ENCODE measurements around the gene SGMS1.
"Not testable (repeated sequence)": the region's sequence is repeated elsewhere in the genome, so short reads cannot be mapped to it uniquely, and the experiment has no call there.

SGMS1 gene

GRCh38 chr10:50461123-50461522 lies 162.6 kb downstream of the SGMS1 start:
- H3K27me3 ChIP-seq (ENCODE audit: insufficient read depth, low read depth): no peaks in the 10 kb centered on the region
- peaks cover 5% of the 10 kb centered on the region for H3K4me1 ChIP-seq (ENCODE audit: low read depth, poor library complexity, severe bottlenecking)
- no peak overlapping the region for H3K4me3 ChIP-seq (IDR thresholded peaks at IDR 0.05; ENCODE audit: insufficient read depth, low read depth, low read length)
- H3K36me3 ChIP-seq (ENCODE audit: insufficient read depth): no peaks in the 10 kb centered on the region
- no peaks in the 10 kb centered on the region for H4K20me1 ChIP-seq (ENCODE audit: insufficient read depth)
- no peak overlapping the region for H3K4me2 ChIP-seq
- H3K27ac ChIP-seq: no peak overlapping the region
- H3K79me2 ChIP-seq (ENCODE audit: insufficient read depth, low read depth): no peaks in the 10 kb centered on the region
- TF ChIP-seq CTCF (conservative IDR thresholded peaks at IDR 0.05; ENCODE audit: low read depth, low read length): no peak
- H2AFZ ChIP-seq (ENCODE audit: low read depth): no peak overlapping the region
- no peak overlapping the region for H3K9ac ChIP-seq

- H4K20me1 ChIP-seq (ENCODE audit: insufficient read depth): no peaks in the 10 kb centered on the region
- H3K4me1 ChIP-seq (ENCODE audit: low read depth, poor library complexity, severe bottlenecking): no peaks in the 10 kb centered on the region
- H2AFZ ChIP-seq (ENCODE audit: low read depth): no peak overlapping the region
- no peak overlapping the region for H3K9ac ChIP-seq
- no peaks in the 10 kb centered on the region for H3K79me2 ChIP-seq (ENCODE audit: insufficient read depth, low read depth)
- no peaks in the 10 kb centered on the region for H3K36me3 ChIP-seq (ENCODE audit: insufficient read depth)
- no peaks in the 10 kb centered on the region for H3K27me3 ChIP-seq (ENCODE audit: insufficient read depth, low read depth)
- no peak overlapping the region for H3K4me2 ChIP-seq
- no peak for TF ChIP-seq CTCF (conservative IDR thresholded peaks at IDR 0.05; ENCODE audit: low read depth, low read length)
- H3K27ac ChIP-seq: no peak overlapping the region
- H3K4me3 ChIP-seq (IDR thresholded peaks at IDR 0.05; ENCODE audit: insufficient read depth, low read depth, low read length): no peak overlapping the region
Observed at GRCh38 chr10:50456719-50457118, 167.0 kb downstream of the SGMS1 start.

- H4K20me1 ChIP-seq (ENCODE audit: insufficient read depth): no peaks in the 10 kb centered on the region
- H3K27ac ChIP-seq: no peak overlapping the region
- H3K4me1 ChIP-seq (ENCODE audit: low read depth, poor library complexity, severe bottlenecking): no peaks in the 10 kb centered on the region
- no peak overlapping the region for H2AFZ ChIP-seq (ENCODE audit: low read depth)
- no peak overlapping the region for H3K4me2 ChIP-seq
- H3K79me2 ChIP-seq (ENCODE audit: insufficient read depth, low read depth): no peaks in the 10 kb centered on the region
- no peak overlapping the region for H3K4me3 ChIP-seq (IDR thresholded peaks at IDR 0.05; ENCODE audit: insufficient read depth, low read depth, low read length)
- no peaks in the 10 kb centered on the region for H3K36me3 ChIP-seq (ENCODE audit: insufficient read depth)
- no peaks in the 10 kb centered on the region for H3K27me3 ChIP-seq (ENCODE audit: insufficient read depth, low read depth)
- TF ChIP-seq CTCF (conservative IDR thresholded peaks at IDR 0.05; ENCODE audit: low read depth, low read length): no peak
- H3K9ac ChIP-seq: no peak overlapping the region
Observed at GRCh38 chr10:50453940-50454339, 169.8 kb downstream of the SGMS1 start.

GRCh38 chr10:50452603-50453002 lies 171.2 kb downstream of the SGMS1 start:
- Histone ChIP-seq H3K9ac (no peak overlapping the region), H3K27me3 (ENCODE audit: insufficient read depth, low read depth) (no peaks in the 10 kb centered on the region), H3K4me3 (IDR thresholded peaks at IDR 0.05; ENCODE audit: insufficient read depth, low read depth, low read length) (no peak overlapping the region), H3K36me3 (ENCODE audit: insufficient read depth) (no peaks in the 10 kb centered on the region), H2AFZ (ENCODE audit: low read depth) (no peak overlapping the region), H3K4me1 (ENCODE audit: low read depth, poor library complexity, severe bottlenecking) (no peaks in the 10 kb centered on the region), H3K4me2 (no peak overlapping the region), H3K79me2 (ENCODE audit: insufficient read depth, low read depth) (no peaks in the 10 kb centered on the region), H4K20me1 (ENCODE audit: insufficient read depth) (no peaks in the 10 kb centered on the region), H3K27ac (no peak overlapping the region)
- no peak for TF ChIP-seq CTCF (conservative IDR thresholded peaks at IDR 0.05; ENCODE audit: low read depth, low read length)

- H2AFZ ChIP-seq (ENCODE audit: low read depth): no peak overlapping the region
- H3K79me2 ChIP-seq (ENCODE audit: insufficient read depth, low read depth): no peaks in the 10 kb centered on the region
- no peak overlapping the region for H3K27ac ChIP-seq
- no peak overlapping the region for H3K4me3 ChIP-seq (IDR thresholded peaks at IDR 0.05; ENCODE audit: insufficient read depth, low read depth, low read length)
- H3K4me2 ChIP-seq: no peak overlapping the region
- H3K27me3 ChIP-seq (ENCODE audit: insufficient read depth, low read depth): no peaks in the 10 kb centered on the region
- H3K4me1 ChIP-seq (ENCODE audit: low read depth, poor library complexity, severe bottlenecking): no peaks in the 10 kb centered on the region
- TF ChIP-seq CTCF (conservative IDR thresholded peaks at IDR 0.05; ENCODE audit: low read depth, low read length): no peak
- no peak overlapping the region for H3K9ac ChIP-seq
- H4K20me1 ChIP-seq (ENCODE audit: insufficient read depth): no peaks in the 10 kb centered on the region
- no peaks in the 10 kb centered on the region for H3K36me3 ChIP-seq (ENCODE audit: insufficient read depth)
Observed at GRCh38 chr10:50447691-50448090, 176.1 kb downstream of the SGMS1 start.

GRCh38 chr10:50445777-50446176 lies 178.0 kb downstream of the SGMS1 start:
- H3K36me3 ChIP-seq (ENCODE audit: insufficient read depth); H3K79me2 ChIP-seq (ENCODE audit: insufficient read depth, low read depth); H2AFZ ChIP-seq (ENCODE audit: low read depth); H3K4me3 ChIP-seq (IDR thresholded peaks at IDR 0.05; ENCODE audit: insufficient read depth, low read depth, low read length); H3K9ac ChIP-seq; H3K4me2 ChIP-seq; H3K27me3 ChIP-seq (ENCODE audit: insufficient read depth, low read depth); H3K27ac ChIP-seq; H4K20me1 ChIP-seq (ENCODE audit: insufficient read depth); H3K4me1 ChIP-seq (ENCODE audit: low read depth, poor library complexity, severe bottlenecking): not testable (repeated sequence)

Data from KMS-11 (cell line).